Measurements from ENCODE around the gene GPR151. TPM values are rescaled to one million over a fixed set of nuclear protein-coding genes. Genes with fewer than 3 reads are reported as not detected.

Gene GPR151
- total RNA-seq, 2 donors from 2014 or later: not detected

DNA sequence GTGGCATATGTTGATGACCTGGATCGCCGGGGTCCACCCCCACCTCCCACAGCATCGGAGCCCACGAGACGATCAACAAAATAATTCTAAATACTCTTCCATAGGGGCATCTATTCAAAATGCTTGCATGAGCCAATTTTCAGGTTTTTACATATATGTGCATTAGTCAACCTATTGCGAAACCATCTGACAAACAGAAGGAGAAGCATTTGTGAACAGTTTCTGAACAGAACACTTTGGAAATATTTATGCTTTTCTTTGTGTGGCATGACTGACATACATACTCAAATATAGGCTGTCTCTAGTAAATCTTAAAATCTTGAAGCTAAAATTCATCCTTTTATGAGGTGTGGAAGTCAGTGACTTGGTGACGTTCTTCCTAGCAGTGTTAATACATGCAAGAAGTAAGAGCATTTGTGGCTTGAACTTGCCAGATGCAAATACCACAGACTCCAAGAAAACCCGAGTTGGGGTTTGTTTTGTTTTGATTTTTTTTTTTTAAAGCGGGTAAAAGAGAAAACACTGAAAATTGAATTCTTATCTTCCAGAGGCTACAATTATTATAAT is 5.3 kb downstream of the GPR151 start:
- no peak overlapping the region for H3K27ac Mint-ChIP-seq
- H3K27me3 Mint-ChIP-seq: no peaks in the 10 kb centered on the region
- no peak overlapping the region for H3K4me3 Mint-ChIP-seq
- no peaks in the 10 kb centered on the region for H3K4me1 Mint-ChIP-seq
- ATAC-seq (no peak), DNase-seq (no peak)
- no peaks in the 10 kb centered on the region for H3K9me3 ChIP-seq (ENCODE audit: control insufficient read depth, low read length, poor library complexity, severe bottlenecking)
- peaks cover 7% of the 10 kb centered on the region for H3K36me3 Mint-ChIP-seq (ENCODE audit: low read depth)

DNA sequence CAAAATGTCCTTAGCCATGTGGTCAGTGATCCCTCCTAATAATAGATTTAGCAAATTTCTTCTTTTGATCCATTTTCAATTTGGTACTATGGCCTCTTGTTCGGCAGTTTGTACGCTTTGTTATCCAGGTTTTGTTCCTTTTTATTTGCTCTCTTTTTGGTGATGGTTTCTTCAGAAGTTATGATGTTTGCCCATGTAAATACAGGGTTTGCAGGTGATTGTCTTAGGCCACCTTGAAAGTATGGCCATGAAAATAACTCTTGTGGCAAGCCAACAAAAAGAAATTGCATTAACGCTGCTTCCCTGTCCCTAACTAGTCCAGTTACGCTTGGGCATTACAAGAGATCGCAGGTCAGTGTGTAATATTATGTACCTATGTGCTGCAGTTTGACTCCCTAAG is 8.6 kb downstream of the GPR151 start:
- H3K9me3 ChIP-seq (ENCODE audit: control insufficient read depth, low read length, poor library complexity, severe bottlenecking): no peaks in the 10 kb centered on the region
- H3K4me3 Mint-ChIP-seq: no peak overlapping the region
- H3K4me1 Mint-ChIP-seq: peaks cover 4% of the 10 kb centered on the region
- no peak overlapping the region for H3K27ac Mint-ChIP-seq
- DNase-seq: no peak
- peaks cover 18% of the 10 kb centered on the region for H3K36me3 Mint-ChIP-seq (ENCODE audit: low read depth)
- no peak for ATAC-seq
- no peaks in the 10 kb centered on the region for H3K27me3 Mint-ChIP-seq

DNA sequence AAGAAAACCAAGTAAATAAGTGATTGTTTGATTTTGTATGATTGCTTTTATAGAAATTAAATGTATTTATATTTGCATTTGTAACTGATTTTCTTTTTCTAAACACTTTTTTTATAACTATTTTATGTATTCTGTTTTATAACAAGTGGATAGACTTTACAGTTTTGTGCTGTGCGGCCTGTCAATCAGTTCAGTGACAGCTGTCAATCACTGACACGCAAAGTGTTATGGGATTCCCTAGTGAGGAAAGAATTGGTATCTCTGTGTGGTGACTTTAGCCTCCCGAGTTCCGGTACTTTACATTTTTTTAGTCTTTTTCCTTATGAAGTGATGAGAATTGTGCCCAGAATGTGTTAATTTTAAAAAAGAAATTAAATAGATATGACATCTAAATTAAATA is 16.3 kb downstream of the GPR151 start:
- H3K4me3 Mint-ChIP-seq: no peak overlapping the region
- no peak overlapping the region for H3K27ac Mint-ChIP-seq
- H3K4me1 Mint-ChIP-seq: peaks cover 12% of the 10 kb centered on the region
- no peaks in the 10 kb centered on the region for H3K27me3 Mint-ChIP-seq
- H3K36me3 Mint-ChIP-seq (ENCODE audit: low read depth): peaks cover 17% of the 10 kb centered on the region
- H3K9me3 ChIP-seq (ENCODE audit: control insufficient read depth, low read length, poor library complexity, severe bottlenecking): no peaks in the 10 kb centered on the region
- no peak for DNase-seq
- no peak for ATAC-seq

DNA sequence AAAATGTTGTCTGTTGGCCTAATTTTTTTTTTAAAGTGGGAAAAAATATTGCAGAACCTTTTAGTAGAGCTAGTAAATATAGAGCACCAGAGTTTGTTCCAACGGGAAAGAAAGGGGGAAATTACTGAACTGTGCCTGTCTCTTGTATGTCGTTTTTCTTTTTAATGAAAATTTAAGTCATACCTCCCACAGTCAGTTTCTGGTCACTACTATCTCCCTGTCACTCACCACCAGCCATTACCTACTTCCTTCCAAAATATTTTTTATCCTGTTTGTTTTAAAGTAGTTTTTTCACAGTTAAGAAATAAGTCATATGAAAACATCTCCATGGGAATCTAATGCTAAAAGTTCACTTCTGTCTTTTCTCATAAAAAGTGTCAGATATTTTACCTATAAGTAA is 21.3 kb downstream of the GPR151 start:
- ATAC-seq: no peak
- Mint-ChIP-seq H3K4me1 (peaks cover 10% of the 10 kb centered on the region), H3K27ac (no peak overlapping the region)

DNA sequence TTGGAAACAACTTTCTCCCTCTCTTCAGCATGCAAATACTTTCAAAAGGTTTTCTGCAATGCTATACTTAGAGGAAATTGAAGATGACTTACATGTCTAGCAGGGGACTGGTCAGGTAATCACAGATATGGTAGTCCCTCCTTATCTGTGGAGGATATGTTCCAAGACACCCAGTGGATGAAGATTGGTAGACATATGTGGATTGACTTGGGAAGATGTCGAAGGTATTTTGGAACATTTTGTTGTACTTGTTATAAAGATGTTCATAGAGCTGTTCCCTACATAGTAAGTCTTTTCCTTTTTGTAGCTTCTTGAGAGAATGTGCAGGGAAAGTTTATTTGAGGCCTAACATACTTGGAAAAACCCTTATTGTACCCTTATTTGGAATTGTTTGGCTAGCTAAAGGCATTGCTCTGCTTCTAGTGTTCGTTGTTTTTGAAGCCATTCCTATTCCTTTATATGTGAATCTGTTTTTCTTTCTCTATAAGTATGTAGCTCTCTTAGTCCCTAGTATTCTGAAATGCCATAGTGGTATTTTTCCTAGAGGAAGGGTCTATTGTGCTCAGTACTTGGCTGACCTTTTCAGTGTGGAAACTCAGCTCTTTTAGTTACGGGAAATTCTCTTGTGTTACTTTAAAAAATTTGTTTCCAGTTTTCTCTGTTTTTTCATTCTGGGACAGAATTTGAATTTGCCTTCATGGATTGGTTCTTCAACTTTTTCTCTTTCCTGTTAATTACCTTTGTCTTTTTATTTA is 25.7 kb downstream of the GPR151 start:
- no peak for DNase-seq
- H3K4me1 Mint-ChIP-seq: peaks cover 2% of the 10 kb centered on the region
- H3K27ac Mint-ChIP-seq: peak overlapping the region; percentile 45
- no peaks in the 10 kb centered on the region for H3K27me3 Mint-ChIP-seq
- no peaks in the 10 kb centered on the region for H3K9me3 ChIP-seq (ENCODE audit: control insufficient read depth, low read length, poor library complexity, severe bottlenecking)
- H3K36me3 Mint-ChIP-seq (ENCODE audit: low read depth): peaks cover 8% of the 10 kb centered on the region
- no peak for ATAC-seq
- no peak overlapping the region for H3K4me3 Mint-ChIP-seq

More for the DNA sequence above, 21.3 kb downstream of the GPR151 start:
- no peaks in the 10 kb centered on the region for H3K27me3 Mint-ChIP-seq
- peaks cover 11% of the 10 kb centered on the region for H3K36me3 Mint-ChIP-seq (ENCODE audit: low read depth)
- H3K4me3 Mint-ChIP-seq: no peak overlapping the region
- H3K9me3 ChIP-seq (ENCODE audit: control insufficient read depth, low read length, poor library complexity, severe bottlenecking): no peaks in the 10 kb centered on the region
- no peak for DNase-seq

DNA sequence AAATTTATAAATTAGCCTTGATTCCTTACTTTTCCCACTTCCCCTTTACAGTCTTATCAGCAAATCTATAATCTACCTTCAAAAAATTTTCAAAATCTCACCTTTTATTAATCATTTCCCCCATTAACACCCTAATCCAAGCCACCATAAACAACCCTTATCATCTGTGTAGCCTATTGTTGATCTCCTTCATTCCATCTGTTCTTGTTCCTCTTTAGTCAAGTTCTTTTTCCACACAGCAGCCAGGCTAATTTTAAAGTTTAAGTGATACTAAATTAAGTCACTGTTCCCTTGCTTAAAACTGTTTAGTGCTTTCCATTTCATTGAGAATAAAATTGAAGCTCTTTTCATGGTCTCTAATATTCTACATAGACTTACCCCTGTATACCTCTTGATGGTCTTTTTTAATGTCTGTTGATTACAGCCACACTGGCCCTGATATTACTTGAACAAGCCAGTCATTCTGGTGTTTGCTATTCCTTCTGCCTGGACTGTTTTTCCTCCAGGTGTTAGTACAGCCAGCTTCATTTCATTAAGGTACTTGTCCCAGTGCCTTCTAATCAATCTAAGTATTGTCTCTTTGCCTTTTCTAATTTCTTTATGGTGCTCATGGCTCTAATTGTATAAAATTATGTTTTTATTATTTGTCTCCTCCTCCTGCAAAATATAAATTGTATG is 31.1 kb downstream of the GPR151 start:
- ATAC-seq (no peak), DNase-seq (no peak)
- H3K27me3 Mint-ChIP-seq: no peaks in the 10 kb centered on the region
- peak overlapping the region; percentile 72 for H3K27ac Mint-ChIP-seq
- H3K4me1 Mint-ChIP-seq: peaks cover 2% of the 10 kb centered on the region
- H3K4me3 Mint-ChIP-seq: no peak overlapping the region
- peaks cover 14% of the 10 kb centered on the region for H3K36me3 Mint-ChIP-seq (ENCODE audit: low read depth)
- no peaks in the 10 kb centered on the region for H3K9me3 ChIP-seq (ENCODE audit: control insufficient read depth, low read length, poor library complexity, severe bottlenecking)

DNA sequence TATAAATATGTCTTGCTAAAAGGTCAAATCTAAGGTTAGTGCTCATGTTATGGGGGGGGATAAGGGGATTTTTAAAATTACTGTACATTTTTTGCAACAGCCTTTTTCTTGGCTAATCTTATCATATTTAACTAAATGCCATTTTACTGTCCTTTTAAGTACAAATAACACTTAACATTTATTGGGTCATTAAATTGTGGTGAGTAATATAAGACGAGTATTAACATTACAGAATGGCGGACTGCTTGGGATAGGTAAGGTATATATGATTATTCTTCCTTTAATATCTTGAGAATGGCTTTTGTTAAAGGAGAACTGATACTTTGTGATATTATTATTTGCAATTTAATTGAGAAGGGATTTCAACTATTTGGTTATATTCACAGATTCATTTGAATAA is 33.2 kb downstream of the GPR151 start:
- no peaks in the 10 kb centered on the region for H3K27me3 Mint-ChIP-seq
- H3K4me1 Mint-ChIP-seq: peaks cover 2% of the 10 kb centered on the region
- H3K36me3 Mint-ChIP-seq (ENCODE audit: low read depth): peaks cover 10% of the 10 kb centered on the region

DNA sequence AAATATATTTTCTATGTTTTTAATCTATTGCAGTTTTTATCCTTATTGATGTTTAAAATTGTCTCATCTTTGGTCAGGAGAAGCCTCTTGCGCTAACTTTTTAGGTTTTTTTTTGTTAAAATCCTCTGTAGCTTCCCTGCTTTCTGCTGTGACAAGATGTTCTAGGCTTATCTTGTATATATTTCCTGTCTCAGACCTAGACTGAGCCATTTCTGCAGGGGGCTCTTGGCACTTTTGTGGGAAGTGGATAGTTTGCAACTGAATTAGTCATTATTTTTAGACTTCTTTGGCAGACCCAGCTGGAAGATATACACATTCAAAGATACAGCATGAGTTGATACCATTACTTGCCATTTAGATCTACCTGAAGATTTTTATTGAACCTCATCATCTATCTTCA is 40.1 kb downstream of the GPR151 start:
- Mint-ChIP-seq H3K27ac (no peak overlapping the region), H3K36me3 (ENCODE audit: low read depth) (peaks cover 14% of the 10 kb centered on the region), H3K4me3 (no peak overlapping the region), H3K4me1 (peaks cover 12% of the 10 kb centered on the region), H3K27me3 (no peaks in the 10 kb centered on the region)
- no peaks in the 10 kb centered on the region for H3K9me3 ChIP-seq (ENCODE audit: control insufficient read depth, low read length, poor library complexity, severe bottlenecking)
- DNase-seq (no peak), ATAC-seq (no peak)

More for the DNA sequence above, 33.2 kb downstream of the GPR151 start:
- DNase-seq (no peak), ATAC-seq (no peak)
- no peak overlapping the region for H3K27ac Mint-ChIP-seq
- no peak overlapping the region for H3K4me3 Mint-ChIP-seq
- H3K9me3 ChIP-seq (ENCODE audit: control insufficient read depth, low read length, poor library complexity, severe bottlenecking): no peaks in the 10 kb centered on the region

DNA sequence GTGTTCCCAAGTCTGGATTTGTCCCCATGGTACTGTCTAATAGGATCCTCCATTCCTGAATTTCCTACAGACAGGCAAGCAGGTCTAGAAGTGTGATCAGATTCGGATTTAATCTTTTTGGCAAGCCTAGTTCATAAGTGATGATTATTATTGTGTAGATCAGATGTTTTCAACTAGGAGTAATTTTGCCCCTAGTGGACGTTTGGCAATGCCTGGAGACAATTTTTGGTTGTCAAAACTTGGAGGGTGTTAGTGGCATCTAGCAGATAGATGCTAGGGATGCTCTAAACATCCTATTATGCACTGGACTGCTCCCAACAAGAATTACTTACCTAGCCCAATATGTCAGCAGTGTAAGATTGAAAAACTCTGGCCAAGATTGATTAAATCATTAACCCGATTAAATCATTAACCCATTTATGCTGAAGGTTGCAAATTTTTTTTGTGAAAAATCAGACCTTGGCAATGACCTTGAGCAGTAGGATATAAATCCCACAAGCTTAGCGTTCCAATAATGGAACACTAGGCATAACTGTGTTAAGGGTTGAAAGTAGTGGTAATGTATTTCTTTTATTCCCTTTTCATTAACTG is 40.7 kb downstream of the GPR151 start:
- peaks cover 12% of the 10 kb centered on the region for H3K4me1 Mint-ChIP-seq
- no peak overlapping the region for H3K27ac Mint-ChIP-seq
- H3K36me3 Mint-ChIP-seq (ENCODE audit: low read depth): peaks cover 14% of the 10 kb centered on the region
- no peak for DNase-seq
- H3K9me3 ChIP-seq (ENCODE audit: control insufficient read depth, low read length, poor library complexity, severe bottlenecking): no peaks in the 10 kb centered on the region
- H3K4me3 Mint-ChIP-seq: no peak overlapping the region
- ATAC-seq: no peak
- no peaks in the 10 kb centered on the region for H3K27me3 Mint-ChIP-seq

DNA sequence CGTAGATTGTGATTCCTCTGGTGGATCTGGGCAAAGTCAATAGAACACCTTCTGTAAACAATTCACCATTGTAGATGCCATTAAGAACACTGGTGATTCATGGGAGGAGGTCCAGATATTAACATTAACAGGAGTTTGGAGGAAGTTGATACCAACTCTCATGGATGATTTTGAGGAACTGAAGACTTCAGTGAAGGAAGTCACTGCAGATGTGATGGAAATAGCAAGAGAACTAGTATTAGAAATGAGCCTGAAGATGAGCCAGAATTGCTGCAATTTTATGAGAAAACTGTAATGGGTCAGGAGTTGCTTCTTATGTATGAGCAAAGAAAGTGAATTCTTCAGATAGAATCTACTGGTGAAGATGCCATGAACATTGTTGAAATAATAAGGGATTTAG is 41.9 kb downstream of the GPR151 start:
- Mint-ChIP-seq H3K36me3 (ENCODE audit: low read depth) (peaks cover 14% of the 10 kb centered on the region), H3K27ac (no peak overlapping the region), H3K4me1 (peaks cover 12% of the 10 kb centered on the region), H3K27me3 (no peaks in the 10 kb centered on the region), H3K4me3 (no peak overlapping the region)
- DNase-seq (no peak), ATAC-seq (no peak)
- no peaks in the 10 kb centered on the region for H3K9me3 ChIP-seq (ENCODE audit: control insufficient read depth, low read length, poor library complexity, severe bottlenecking)

DNA sequence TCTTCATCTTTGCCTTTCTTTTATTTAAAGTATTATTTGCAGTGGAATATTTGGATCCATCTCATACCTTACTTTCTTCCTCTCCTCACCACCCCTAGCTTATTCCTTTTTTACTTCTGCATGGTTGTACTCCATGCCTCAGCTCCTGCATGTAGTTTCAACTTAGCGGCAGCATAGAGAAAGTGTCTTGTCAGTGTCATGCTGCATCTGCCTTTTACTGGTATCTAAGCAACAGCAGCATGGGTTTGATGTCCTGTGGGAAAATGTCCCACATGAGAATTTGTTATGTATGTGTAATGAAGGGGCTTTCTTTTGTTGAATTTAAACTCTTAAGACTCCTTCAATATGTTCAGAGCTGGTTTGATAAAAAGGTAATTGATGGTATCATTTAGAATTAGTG is 48.2 kb downstream of the GPR151 start:
- DNase-seq (no peak), ATAC-seq (no peak)
- H3K27me3 Mint-ChIP-seq: no peaks in the 10 kb centered on the region
- H3K4me3 Mint-ChIP-seq: no peak overlapping the region
- H3K27ac Mint-ChIP-seq: no peak overlapping the region
- peaks cover 11% of the 10 kb centered on the region for H3K36me3 Mint-ChIP-seq (ENCODE audit: low read depth)
- H3K9me3 ChIP-seq (ENCODE audit: control insufficient read depth, low read length, poor library complexity, severe bottlenecking): no peaks in the 10 kb centered on the region
- peaks cover 14% of the 10 kb centered on the region for H3K4me1 Mint-ChIP-seq

DNA sequence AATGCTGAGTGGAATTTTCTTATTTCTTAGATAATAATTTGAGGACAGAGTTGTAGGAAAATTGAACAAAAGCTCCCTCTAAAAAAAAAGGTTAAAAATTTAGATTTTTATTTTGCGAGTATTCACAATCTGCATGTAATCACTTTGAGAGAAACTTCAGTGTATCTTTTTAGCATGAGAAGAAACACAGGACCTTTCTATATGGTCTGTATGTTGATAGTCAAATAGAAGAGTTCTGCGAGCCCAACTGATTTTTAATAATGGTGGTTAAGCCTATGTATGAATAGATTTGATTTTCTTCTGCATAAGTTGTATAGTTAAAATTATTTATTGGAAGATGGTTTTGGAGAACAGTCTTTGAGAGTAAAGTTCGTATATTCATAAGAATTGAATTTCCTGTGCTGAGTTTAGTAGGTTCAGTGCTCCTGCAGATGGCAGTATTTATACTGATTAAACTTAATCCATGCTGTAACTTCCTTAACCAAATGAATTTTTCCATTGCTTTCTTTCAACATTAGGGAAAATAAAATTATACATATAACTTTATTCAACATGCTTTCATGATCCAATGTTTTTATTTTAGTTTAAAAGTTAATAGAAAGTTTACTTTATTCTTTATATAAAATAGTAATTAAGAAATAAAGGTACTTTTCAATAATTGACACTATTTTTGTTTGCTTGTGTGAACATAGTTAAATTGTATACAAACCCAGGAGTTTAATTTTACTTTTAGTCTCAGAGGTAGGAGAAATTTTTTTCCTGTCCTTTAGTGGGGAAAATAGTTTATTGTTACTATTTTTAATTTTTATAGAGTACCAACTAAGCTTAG is 49.3 kb downstream of the GPR151 start:
- DNase-seq (no peak), ATAC-seq (no peak)
- peak overlapping the region; percentile 16 for H3K27ac Mint-ChIP-seq
- H3K4me1 Mint-ChIP-seq: peaks cover 16% of the 10 kb centered on the region
- no peak overlapping the region for H3K4me3 Mint-ChIP-seq
- H3K36me3 Mint-ChIP-seq (ENCODE audit: low read depth): peaks cover 12% of the 10 kb centered on the region
- H3K27me3 Mint-ChIP-seq: no peaks in the 10 kb centered on the region
- no peaks in the 10 kb centered on the region for H3K9me3 ChIP-seq (ENCODE audit: control insufficient read depth, low read length, poor library complexity, severe bottlenecking)

DNA sequence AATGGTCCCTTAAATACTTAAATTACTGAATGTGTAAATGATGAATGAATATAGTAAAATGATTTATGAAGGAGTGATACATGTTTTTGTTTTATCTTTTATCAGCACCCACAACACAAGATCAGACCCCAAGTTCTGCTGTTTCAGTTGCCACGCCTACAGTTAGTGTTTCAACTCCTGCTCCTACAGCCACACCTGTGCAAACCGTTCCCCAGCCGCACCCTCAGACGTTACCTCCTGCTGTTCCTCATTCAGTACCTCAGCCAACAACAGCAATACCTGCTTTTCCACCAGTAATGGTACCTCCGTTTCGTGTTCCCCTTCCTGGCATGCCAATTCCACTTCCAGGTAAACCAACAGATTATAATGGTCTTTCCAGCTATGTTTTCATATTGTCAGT is 52.5 kb downstream of the GPR151 start:
- DNase-seq (no peak), ATAC-seq (no peak)
- peaks cover 26% of the 10 kb centered on the region for H3K4me1 Mint-ChIP-seq
- H3K4me3 Mint-ChIP-seq: no peak overlapping the region
- peak overlapping the region; percentile 84 for H3K27ac Mint-ChIP-seq
- no peaks in the 10 kb centered on the region for H3K27me3 Mint-ChIP-seq
- peaks cover 19% of the 10 kb centered on the region for H3K36me3 Mint-ChIP-seq (ENCODE audit: low read depth)
- H3K9me3 ChIP-seq (ENCODE audit: control insufficient read depth, low read length, poor library complexity, severe bottlenecking): no peaks in the 10 kb centered on the region
